ENCODE results near the gene ZFAND3.
"Not testable (repeated sequence)": the region's sequence is repeated elsewhere in the genome, so short reads cannot be mapped to it uniquely, and the experiment has no call there.

ZFAND3 gene

DNA sequence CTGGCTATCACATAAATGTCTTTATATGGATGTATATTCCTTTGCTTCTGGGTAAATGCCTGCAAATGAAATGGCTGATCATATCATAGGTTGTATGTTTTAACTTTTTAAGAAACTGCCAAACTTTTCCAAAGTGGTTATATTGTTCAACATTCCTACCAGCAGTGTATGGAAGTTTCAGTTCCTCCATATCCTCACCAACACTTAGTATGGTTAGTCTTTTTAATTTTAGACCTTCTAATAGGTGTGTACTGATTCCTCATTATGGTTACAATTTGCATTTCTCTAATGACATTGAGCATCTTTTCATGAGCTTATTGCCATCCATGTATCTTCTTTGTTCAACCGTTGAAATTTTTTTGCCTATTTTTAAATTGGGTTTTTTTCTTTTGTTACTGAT is 155.4 kb downstream of the ZFAND3 start:
- DNase-seq: no peak

DNA sequence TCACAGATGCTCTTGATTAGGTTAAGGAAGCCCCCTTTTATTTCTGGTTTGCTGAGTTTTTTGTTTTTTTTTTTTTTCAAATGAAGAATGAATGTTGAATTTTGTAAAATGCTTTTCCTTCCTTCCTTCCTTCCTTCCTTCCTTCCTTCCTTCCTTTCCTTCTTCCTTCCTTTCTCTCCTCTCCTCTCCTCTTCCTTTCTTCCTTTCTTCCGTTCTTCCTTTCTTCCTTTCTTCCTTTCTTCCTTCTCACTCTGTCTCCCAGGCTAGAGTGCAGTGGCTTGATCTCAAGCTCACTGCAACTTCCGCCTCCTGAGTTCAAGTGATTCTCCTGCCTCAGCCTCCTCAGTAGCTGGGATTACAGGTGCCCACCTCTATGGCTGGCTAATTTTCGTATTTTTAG is 158.2 kb downstream of the ZFAND3 start:
- no peak for DNase-seq

DNA sequence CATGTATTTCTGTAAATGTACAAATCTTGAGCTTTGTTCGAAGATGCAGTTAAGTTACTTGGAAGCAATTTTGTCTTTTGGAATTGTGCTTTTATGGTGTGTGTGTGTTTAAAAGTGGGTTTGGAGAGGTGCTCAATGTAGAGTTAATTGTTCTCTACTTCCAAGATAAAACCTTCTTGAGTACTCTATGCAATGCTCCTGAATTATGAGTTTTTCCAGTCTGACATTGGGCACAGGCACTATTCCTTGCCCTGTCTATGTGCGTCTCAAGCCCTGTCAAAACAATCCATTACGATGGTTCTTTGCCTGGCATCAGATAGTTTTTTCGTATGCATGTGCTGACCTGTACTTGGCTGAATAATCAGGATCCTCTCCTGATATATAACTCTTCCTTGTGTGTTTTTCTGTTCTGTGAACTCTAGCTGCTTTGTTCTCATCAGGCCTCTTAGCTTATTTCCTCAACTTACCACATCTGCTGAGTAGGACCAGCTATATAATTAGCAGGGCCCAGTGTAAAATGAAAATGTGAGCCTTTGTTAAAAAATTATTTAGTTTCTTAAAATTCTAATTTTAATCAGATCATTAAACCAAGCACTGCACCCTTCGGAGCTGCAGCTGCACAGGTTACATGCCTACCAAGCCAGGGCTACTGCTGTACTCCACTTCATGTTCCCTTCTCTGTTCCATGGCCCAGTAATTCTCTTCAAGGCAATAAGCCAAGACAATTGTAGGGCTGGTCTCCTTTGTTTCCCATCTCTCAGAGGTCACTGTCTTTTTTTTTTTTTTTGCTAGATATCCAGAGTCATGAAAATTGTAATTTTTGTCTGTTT is 160.1 kb downstream of the ZFAND3 start:
- DNase-seq: no peak

DNA sequence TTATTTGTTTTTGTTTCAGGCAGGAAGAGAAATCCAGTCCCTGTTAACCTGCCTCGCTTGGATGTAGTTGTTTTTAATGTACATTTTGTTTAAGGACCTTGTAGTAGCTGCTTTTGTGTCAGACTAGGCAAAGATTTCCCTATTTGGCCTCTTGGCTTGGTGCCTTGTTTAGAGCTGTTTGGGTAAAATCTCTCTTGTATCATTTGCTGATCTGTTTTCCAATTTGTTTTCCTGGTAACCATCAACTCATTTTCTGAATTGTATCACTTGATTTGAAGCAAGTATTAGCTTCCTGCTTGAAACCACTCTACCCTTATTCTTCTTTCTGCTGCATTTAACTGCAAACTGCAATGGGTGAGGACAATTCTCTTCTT is 160.7 kb downstream of the ZFAND3 start:
- no peak for DNase-seq

- no peak for DNase-seq
Observed at GRCh38 chr6:37981626-37982025, 162.1 kb downstream of the ZFAND3 start.

- no peak for DNase-seq
Observed at GRCh38 chr6:37982317-37982716, 162.8 kb downstream of the ZFAND3 start.

GRCh38 chr6:37983720-37984501 is 164.4 kb downstream of the ZFAND3 start:
- no peak for DNase-seq

GRCh38 chr6:37984578-37984977 is 165.1 kb downstream of the ZFAND3 start:
- DNase-seq: no peak

DNA sequence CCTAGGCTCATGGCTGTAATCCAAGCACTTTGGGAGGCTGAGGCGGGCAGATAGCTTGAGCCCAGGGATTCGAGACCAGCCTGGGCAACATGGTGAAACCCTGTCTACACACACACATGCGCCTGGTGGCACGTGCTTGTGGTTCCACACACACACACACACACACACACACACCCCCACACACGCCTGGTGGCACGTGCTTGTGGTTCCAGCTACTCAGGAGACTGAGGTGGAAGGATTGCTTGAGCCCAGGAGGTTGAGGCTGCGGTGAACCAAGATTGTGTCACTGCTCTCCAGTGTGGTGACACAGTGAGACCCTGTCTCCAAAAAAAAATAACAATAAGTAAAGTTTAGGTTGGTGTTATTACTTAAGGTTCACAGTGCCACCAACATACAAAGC is 165.8 kb downstream of the ZFAND3 start:
- no peak for DNase-seq

- no peak for DNase-seq
Observed at GRCh38 chr6:37987018-37987417, 167.5 kb downstream of the ZFAND3 start.

GRCh38 chr6:37987559-37987958 is 168.0 kb downstream of the ZFAND3 start:
- DNase-seq: no peak

- DNase-seq: no peak
Observed at GRCh38 chr6:37988127-37988526, 168.6 kb downstream of the ZFAND3 start.

DNA sequence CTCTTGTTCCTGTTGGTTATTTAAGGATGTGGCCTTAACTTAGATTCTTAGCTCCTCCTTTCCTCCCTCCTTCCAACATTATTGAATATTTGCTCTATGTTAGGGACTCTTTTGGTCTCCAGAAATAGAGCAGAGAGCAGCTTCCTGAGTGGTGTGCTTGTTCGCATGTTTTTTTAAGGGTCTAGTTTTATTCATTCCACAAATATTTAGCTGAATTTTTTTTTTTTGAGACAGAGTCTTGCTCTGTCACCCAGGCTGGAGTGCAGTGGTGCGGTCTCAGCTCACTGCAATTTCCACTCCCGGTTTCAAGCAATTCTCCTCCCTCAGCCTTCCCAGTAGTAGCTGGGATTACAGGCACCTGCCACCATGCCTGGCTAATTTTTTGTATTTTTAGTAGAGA is 169.2 kb downstream of the ZFAND3 start:
- DNase-seq: no peak

DNA sequence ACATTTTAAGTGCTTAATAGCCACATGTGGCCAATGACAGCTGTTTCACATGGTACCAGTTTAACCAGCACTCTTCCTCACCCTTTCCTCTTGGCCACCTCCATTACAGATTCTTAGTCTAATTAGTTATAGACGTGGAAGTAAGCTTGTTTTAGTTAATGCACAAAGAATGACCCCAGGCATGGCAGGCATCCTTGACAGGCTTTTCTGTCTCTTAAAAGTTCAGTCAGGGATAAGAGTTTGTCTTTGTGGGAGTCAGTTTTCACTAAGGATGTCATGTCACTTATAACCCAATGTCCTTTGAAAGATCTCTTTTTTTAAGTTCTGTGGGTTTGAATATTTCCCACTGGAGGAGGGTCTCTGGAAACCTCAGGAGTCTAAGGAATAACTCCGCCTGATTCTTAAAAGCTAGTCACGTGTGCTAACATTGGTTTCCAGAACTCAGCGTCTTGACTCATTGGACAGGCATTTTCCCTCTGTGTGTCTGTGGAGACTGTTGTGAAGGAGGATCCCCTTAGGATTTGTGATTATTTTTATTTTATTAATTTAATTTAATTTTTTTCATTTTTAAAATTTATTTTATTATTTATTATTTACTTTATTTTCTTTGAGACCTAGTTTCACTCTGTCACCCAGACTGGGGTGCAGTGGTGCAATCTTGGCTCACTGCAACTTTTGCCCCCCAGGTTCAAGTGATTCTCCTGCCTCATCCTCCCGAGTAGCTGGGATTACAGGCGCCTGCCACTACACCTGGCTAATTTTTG is 171.4 kb downstream of the ZFAND3 start:
- DNase-seq: no peak

DNA sequence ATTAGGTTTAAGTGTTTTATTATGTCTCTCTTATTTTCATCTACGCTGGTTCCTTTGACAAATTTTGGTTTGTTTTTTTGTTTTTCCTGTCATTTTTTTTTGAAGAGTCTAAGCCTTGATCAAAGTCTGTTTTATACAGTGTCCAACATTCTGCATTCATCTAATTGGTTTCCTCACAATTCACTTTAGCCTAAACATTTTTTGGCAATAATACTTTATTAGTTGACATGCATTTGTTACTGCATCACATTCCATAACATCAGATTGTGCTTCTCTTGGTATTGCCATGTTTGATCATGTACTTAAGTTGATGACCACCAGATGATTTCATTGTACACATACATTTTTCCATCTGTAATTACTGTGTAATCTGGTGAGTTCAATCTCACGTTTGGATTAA is 173.2 kb downstream of the ZFAND3 start:
- DNase-seq: no peak

GRCh38 chr6:37993194-37993593 is 173.7 kb downstream of the ZFAND3 start:
- not testable (repeated sequence) for DNase-seq

DNA sequence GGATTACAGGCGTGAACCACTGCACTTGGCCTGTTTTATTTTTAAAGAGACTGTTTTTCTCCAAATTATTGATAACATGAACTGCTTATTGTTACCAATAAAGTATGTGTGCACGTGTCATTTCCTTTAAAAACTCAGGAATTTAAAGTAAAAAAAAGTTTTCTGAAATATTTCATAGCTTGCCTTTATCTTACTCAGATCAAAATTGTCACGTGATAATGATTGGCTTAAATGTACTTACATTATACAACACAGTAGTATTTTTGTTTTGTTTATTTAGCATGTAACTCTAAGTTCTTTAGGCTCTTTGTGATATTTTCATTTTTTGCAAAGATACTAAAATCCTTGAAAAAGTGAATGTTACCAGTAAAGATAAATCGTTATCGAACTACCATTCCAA is 174.1 kb downstream of the ZFAND3 start:
- no peak for DNase-seq

DNA sequence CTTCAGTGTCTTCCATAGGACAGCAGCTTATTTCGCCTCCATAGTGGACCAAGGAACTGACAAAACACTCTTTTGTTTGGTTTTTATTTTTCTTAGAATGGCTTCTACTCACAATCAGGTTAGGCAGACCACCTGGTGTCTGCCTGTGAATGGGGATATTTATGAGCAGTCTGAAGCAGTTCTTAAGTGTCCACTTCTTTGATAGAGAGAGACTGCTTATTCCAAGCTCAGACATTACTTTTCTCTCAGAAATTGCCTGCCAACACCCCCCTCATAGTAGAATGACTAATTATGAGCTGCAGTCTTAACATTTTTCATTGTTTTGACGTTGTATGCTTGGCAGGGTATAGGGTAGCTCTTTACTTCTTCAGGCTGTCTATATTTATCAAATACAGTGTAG is 174.7 kb downstream of the ZFAND3 start:
- DNase-seq: no peak

DNA sequence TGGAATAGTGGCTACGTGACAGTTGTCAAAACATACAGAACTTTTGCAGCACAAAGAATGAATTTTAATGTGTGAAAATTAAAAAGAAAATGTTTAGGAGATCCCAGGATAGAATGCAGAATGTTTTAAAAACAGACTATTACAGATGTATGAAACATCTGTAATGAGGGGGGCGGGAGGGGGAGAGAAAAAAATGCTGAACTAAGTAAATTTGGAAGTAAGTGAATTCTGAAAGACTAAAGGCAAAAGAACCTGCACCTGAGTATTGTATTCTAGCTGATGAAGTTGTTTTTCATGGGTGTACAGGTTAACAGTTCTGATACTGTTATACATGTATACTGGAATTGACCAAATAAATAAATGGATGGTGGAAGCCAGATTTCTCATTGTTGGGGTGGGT is 178.8 kb downstream of the ZFAND3 start:
- no peak for DNase-seq

DNA sequence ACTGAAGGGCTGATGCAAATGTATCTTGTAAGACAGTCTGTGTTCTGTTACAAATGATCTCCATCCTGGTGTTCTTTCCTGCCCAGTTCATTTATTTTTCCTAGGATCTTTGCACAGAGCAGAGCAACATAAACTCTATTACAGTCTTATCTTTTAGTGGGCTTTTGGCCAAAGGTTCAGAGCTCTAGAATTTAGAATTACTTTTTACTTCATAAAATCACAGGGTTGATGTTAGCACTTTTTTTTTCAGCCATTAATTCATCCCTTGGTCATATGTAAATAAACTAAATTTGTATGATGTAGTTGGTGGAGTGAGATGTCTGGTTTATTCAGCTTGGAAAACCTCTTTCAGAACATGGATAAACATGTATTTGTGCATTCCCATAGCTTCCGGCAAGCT is 181.9 kb downstream of the ZFAND3 start:
- DNase-seq: no peak

DNA sequence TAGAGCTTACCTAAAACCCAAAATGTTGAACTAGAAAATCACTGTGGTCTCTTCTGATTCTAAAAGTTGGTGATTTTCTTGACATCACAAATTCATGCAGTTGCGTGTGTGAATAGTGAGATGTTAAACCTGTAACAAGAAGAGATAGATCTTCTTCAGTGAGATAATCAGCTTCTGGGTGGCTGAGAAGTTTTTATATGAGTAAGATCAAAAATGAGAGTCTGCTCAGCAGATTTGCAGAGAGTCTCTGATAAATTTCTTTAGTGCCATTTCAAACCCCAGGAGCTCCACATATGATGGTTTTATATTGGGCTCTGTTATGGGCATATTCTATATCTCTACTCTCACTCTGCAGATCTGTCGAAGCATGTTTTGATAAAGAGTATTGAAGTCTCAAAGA is 185.4 kb downstream of the ZFAND3 start:
- no peak for DNase-seq

GRCh38 chr6:38011937-38012336 is 192.4 kb downstream of the ZFAND3 start:
- DNase-seq: no peak

- peak; percentile 46 for DNase-seq
Observed at GRCh38 chr6:38012573-38012972, 193.0 kb downstream of the ZFAND3 start.

GRCh38 chr6:38015341-38015740 is 195.8 kb downstream of the ZFAND3 start:
- DNase-seq: no peak
